ENCODE data around the gene PPP1CC. TPM values are rescaled to one million over a fixed set of nuclear protein-coding genes. Genes with fewer than 3 reads are reported as not detected.
"Not testable (repeated sequence)": the region's sequence is repeated elsewhere in the genome, so short reads cannot be mapped to it uniquely, and the experiment has no call there.

PPP1CC gene
- total RNA-seq, 1 experiment from 2014 or later: 321 TPM

DNA sequence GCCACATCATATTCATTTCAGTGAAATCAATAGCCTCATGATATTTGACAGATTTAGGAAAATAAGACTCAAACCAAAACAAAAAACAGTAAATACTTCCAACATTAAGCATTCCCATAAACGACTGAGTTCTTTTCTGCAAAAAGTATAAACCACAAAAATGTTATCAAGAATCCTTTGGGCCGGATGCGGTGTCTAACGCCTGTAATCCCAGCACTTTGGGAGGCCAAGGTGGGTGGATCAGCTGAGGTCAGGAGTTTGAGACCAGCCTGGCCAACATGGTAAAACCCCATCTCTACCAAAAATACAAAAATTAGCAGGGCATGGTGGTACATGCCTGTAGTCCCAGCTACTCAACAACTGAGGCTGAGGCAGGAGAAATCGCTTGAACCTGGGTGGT lies 5.7 kb downstream of the PPP1CC start:
- not testable (repeated sequence) for DNase-seq (ENCODE audit: low spot score); H3K27me3 Mint-ChIP-seq (ENCODE audit: low read depth); H3K9me3 Mint-ChIP-seq; H3K4me3 Mint-ChIP-seq; H3K27ac Mint-ChIP-seq; ATAC-seq
- Mint-ChIP-seq H3K36me3 (peaks cover 32% of the 10 kb centered on the region), H3K4me1 (peaks cover 59% of the 10 kb centered on the region)
- CTCF ChIA-PET: interaction anchor here (0.7 kb wide), 1 partner anchor 235 kb away, joined by 6 read pairs; the partner anchor contains the start of gene RAD9B
- POLR2A ChIA-PET: interaction anchor here (0.7 kb wide), 2 partner anchors 34 to 78 kb away, joined by 5 to 6 read pairs; no protein-coding TSS in a partner anchor

DNA sequence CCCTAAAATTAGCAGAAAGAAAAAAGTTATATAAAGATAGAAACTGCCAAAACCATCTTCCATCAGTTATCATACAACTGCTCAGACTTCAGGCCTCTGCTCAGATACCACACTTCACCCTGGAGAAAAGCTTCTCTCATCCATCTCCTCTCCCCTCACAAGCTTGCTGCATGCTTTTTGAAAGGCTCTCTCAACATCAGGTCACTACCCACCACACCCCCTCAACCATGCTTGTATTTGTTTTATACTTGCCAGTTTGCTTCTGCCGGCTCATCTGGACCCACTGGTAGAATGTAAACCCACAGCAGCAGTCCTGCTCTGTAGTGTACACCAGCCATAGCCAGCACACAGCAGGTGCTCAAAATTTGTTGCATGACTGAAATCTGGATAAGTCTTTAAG lies 8.8 kb downstream of the PPP1CC start:
- TF ChIP-seq, protein P1, sequence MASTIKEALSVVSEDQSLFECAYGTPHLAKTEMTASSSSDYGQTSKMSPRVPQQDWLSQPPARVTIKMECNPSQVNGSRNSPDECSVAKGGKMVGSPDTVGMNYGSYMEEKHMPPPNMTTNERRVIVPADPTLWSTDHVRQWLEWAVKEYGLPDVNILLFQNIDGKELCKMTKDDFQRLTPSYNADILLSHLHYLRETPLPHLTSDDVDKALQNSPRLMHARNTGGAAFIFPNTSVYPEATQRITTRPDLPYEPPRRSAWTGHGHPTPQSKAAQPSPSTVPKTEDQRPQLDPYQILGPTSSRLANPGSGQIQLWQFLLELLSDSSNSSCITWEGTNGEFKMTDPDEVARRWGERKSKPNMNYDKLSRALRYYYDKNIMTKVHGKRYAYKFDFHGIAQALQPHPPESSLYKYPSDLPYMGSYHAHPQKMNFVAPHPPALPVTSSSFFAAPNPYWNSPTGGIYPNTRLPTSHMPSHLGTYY (CRISPR knock-in tag; IDR thresholded peaks at IDR 0.05): no peak
- TF ChIP-seq RELA (CRISPR knock-in tag; IDR thresholded peaks at IDR 0.05; ENCODE audit: borderline replicate concordance): no peak
- TF ChIP-seq TEAD1 (CRISPR knock-in tag; IDR thresholded peaks at IDR 0.05): no peak
- TF ChIP-seq CBFB (CRISPR knock-in tag; IDR thresholded peaks at IDR 0.05; ENCODE audit: low read depth): no peak
- TF ChIP-seq, protein P2, sequence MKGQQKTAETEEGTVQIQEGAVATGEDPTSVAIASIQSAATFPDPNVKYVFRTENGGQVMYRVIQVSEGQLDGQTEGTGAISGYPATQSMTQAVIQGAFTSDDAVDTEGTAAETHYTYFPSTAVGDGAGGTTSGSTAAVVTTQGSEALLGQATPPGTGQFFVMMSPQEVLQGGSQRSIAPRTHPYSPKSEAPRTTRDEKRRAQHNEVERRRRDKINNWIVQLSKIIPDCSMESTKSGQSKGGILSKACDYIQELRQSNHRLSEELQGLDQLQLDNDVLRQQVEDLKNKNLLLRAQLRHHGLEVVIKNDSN (CRISPR knock-in tag; IDR thresholded peaks at IDR 0.05): no peak
- TF ChIP-seq MXD4 (CRISPR knock-in tag; IDR thresholded peaks at IDR 0.05; ENCODE audit: borderline replicate concordance): no peak
- no peak for TF ChIP-seq OVOL2 (CRISPR knock-in tag; IDR thresholded peaks at IDR 0.05; ENCODE audit: borderline replicate concordance)
- TF ChIP-seq CREB1 (CRISPR knock-in tag; IDR thresholded peaks at IDR 0.05): no peak
- TF ChIP-seq, protein P3, sequence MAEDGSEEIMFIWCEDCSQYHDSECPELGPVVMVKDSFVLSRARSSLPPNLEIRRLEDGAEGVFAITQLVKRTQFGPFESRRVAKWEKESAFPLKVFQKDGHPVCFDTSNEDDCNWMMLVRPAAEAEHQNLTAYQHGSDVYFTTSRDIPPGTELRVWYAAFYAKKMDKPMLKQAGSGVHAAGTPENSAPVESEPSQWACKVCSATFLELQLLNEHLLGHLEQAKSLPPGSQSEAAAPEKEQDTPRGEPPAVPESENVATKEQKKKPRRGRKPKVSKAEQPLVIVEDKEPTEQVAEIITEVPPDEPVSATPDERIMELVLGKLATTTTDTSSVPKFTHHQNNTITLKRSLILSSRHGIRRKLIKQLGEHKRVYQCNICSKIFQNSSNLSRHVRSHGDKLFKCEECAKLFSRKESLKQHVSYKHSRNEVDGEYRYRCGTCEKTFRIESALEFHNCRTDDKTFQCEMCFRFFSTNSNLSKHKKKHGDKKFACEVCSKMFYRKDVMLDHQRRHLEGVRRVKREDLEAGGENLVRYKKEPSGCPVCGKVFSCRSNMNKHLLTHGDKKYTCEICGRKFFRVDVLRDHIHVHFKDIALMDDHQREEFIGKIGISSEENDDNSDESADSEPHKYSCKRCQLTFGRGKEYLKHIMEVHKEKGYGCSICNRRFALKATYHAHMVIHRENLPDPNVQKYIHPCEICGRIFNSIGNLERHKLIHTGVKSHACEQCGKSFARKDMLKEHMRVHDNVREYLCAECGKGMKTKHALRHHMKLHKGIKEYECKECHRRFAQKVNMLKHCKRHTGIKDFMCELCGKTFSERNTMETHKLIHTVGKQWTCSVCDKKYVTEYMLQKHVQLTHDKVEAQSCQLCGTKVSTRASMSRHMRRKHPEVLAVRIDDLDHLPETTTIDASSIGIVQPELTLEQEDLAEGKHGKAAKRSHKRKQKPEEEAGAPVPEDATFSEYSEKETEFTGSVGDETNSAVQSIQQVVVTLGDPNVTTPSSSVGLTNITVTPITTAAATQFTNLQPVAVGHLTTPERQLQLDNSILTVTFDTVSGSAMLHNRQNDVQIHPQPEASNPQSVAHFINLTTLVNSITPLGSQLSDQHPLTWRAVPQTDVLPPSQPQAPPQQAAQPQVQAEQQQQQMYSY (CRISPR knock-in tag; IDR thresholded peaks at IDR 0.05): no peak
- no peak for TF ChIP-seq NFE2L1 (CRISPR knock-in tag; IDR thresholded peaks at IDR 0.05)
- no peak for TF ChIP-seq ESRRA (CRISPR knock-in tag; IDR thresholded peaks at IDR 0.05; ENCODE audit: borderline replicate concordance)
- TF ChIP-seq, protein P4, sequence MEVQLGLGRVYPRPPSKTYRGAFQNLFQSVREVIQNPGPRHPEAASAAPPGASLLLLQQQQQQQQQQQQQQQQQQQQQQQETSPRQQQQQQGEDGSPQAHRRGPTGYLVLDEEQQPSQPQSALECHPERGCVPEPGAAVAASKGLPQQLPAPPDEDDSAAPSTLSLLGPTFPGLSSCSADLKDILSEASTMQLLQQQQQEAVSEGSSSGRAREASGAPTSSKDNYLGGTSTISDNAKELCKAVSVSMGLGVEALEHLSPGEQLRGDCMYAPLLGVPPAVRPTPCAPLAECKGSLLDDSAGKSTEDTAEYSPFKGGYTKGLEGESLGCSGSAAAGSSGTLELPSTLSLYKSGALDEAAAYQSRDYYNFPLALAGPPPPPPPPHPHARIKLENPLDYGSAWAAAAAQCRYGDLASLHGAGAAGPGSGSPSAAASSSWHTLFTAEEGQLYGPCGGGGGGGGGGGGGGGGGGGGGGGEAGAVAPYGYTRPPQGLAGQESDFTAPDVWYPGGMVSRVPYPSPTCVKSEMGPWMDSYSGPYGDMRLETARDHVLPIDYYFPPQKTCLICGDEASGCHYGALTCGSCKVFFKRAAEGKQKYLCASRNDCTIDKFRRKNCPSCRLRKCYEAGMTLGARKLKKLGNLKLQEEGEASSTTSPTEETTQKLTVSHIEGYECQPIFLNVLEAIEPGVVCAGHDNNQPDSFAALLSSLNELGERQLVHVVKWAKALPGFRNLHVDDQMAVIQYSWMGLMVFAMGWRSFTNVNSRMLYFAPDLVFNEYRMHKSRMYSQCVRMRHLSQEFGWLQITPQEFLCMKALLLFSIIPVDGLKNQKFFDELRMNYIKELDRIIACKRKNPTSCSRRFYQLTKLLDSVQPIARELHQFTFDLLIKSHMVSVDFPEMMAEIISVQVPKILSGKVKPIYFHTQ (CRISPR knock-in tag; IDR thresholded peaks at IDR 0.05): no peak
- no peak for TF ChIP-seq ZNF416 (CRISPR knock-in tag; IDR thresholded peaks at IDR 0.05)
- TF ChIP-seq FOXK1 (CRISPR knock-in tag; IDR thresholded peaks at IDR 0.05): no peak
- peaks cover 46% of the 10 kb centered on the region for H3K36me3 Mint-ChIP-seq
- CTCF ChIA-PET: no interaction called here

More for the DNA sequence above, 8.8 kb downstream of the PPP1CC start:
- POLR2A ChIA-PET: no interaction called here
- ATAC-seq (no peak), DNase-seq (ENCODE audit: low spot score) (no peak)
- Mint-ChIP-seq H3K4me3 (no peak overlapping the region), H3K4me1 (peaks cover 43% of the 10 kb centered on the region), H3K27ac (no peak overlapping the region), H3K27me3 (ENCODE audit: low read depth) (no peaks in the 10 kb centered on the region), H3K9me3 (no peaks in the 10 kb centered on the region)
